Hematopoietic multipotent progenitor cell treated with erythropoietin and hydrocortisone succinate and interleukin-3 and kit ligand, for 8 days (in vitro differentiated cells): ENCODE results near the gene PEX6.
"Not testable (repeated sequence)": the region's sequence is repeated elsewhere in the genome, so short reads cannot be mapped to it uniquely, and the experiment has no call there.

Source experiments
- DNase-seq: peaks from one replicate; pipeline ENCODE4 v3.0.0-alpha.2; 2015

Gene PEX6

GRCh38 chr6:42963179-42963854 is 15.7 kb downstream of the PEX6 start:
- DNase-seq = no peak

- DNase-seq = no peak
These were observed 16.3 kb downstream of the PEX6 start for GRCh38 chr6:42962502-42963178.

- DNase-seq = no peak
These were observed 16.9 kb downstream of the PEX6 start for GRCh38 chr6:42962096-42962495.

- DNase-seq = no peak
These were observed 17.9 kb downstream of the PEX6 start for GRCh38 chr6:42961020-42961470.

- no peak for DNase-seq
These were observed 18.6 kb downstream of the PEX6 start, which contains the start of gene GNMT for GRCh38 chr6:42960243-42961019. Gene GNMT, plus strand, starts transcription at chr6:42960754. Its CDS starts 14 bp downstream, at chr6:42960768.

GRCh38 chr6:42959917-42960242 is 19.1 kb downstream of the PEX6 start:
- DNase-seq = no peak

- DNase-seq = peak; percentile 39
These were observed 20.9 kb downstream of the PEX6 start for GRCh38 chr6:42958125-42958524.

GRCh38 chr6:42954405-42954804 is 24.6 kb downstream of the PEX6 start:
- DNase-seq = not testable (repeated sequence)

GRCh38 chr6:42952389-42952788 is 26.6 kb downstream of the PEX6 start:
- no peak for DNase-seq

GRCh38 chr6:42947950-42948349 is 31.0 kb downstream of the PEX6 start:
- DNase-seq = no peak

- DNase-seq = no peak
These were observed 36.5 kb downstream of the PEX6 start for GRCh38 chr6:42942444-42942843.

- not testable (repeated sequence) for DNase-seq
These were observed 37.6 kb downstream of the PEX6 start for GRCh38 chr6:42941356-42941755.

- no peak for DNase-seq
These were observed 38.4 kb downstream of the PEX6 start for GRCh38 chr6:42940493-42941045.

- DNase-seq = no peak
These were observed 39.2 kb downstream of the PEX6 start for GRCh38 chr6:42939810-42940167.

- DNase-seq = no peak
These were observed 39.8 kb downstream of the PEX6 start for GRCh38 chr6:42938987-42939809.

GRCh38 chr6:42938428-42938796 is 40.6 kb downstream of the PEX6 start:
- no peak for DNase-seq

- no peak for DNase-seq
These were observed 41.2 kb downstream of the PEX6 start for GRCh38 chr6:42937548-42938427.

- no peak for DNase-seq
These were observed 42.6 kb downstream of the PEX6 start for GRCh38 chr6:42936398-42936797.

GRCh38 chr6:42935322-42935721 is 43.7 kb downstream of the PEX6 start:
- no peak for DNase-seq

GRCh38 chr6:42933205-42933604 is 45.8 kb downstream of the PEX6 start:
- DNase-seq = no peak

GRCh38 chr6:42932412-42932811 is 46.6 kb downstream of the PEX6 start:
- DNase-seq = no peak
